Measurements from ENCODE around the gene ZNF638.
A peak's percentile ranks its signal among the peaks of the same experiment; 100 is the strongest.

Gene ZNF638

GRCh38 chr2:71333619-71334018 is 2.0 kb downstream of the ZNF638 start:
- no peak for DNase-seq

DNA sequence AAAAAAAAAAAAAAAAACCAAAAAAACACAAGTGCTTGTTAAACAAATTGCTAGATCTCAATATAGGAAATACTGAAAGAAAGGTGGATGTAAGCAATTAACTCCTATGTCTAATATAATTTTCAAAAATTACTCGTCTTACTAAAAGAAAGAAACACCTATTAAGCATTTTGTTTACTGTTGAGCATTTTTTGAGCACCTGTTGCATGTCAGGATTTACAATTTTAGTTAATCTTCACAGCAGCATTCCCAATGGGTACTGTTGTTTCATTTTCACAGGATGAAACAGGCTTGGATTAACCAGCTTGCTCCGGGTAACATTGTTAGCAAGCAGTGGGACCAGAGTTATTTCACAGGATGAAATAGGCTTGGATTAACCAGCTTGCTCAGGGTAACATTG is 4.8 kb downstream of the ZNF638 start:
- no peak for DNase-seq

DNA sequence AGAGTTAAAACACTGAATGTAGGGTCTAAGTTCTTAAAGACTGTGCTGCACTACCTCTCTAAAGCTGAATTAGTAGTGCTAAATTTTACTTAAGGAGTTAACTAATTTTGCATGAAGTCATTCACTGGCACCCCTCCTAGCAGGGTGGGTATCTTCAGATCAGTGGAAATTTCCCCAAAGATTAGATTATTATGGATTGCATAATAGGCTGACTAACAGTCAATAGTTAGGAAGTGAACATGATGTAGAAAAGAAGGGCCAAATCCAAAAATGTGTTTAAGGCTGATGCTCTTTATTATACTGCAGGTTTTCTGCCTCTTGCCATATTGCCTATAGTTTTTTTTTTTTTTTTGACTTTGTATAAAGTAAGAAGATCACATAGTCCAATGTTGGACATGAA is 5.2 kb downstream of the ZNF638 start:
- no peak for DNase-seq

DNA sequence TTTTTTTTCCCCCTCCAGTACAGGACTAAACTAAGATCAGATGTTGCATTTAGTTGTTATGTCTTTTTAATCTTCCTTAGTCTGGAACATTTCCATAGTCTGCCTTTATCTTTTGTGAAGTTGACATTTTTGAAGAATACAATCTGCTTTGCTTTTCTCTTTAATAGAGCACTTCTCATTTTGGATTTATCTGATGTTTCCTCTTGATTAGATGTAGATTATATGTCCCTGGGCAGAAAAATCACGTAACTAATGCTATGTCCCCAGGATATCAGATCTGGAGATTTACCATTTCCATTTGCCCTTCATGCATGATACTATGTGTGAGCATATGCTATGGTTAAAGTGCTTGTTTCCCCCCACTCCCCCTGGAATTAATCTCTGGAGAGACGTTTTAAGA is 6.2 kb downstream of the ZNF638 start:
- DNase-seq, result no peak

DNA sequence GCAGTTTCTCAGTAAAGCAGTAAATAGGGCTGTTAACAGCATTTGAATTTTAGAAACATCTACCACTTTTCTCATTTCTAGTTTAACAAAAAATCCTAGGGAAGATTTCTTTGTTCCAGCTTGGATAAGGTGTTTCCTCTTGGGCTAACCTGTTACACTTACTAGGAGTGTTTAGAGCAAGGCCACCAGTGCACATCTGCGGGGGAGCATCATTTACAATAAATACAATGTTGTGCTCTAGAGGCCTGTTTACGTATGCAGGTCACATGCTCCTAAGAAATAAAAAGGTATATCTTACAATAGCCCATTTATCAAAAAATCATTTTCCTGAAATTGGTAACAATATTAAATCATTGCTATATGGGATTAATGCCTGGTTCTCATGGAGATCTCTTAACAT is 8.1 kb downstream of the ZNF638 start:
- no peak for DNase-seq

DNA sequence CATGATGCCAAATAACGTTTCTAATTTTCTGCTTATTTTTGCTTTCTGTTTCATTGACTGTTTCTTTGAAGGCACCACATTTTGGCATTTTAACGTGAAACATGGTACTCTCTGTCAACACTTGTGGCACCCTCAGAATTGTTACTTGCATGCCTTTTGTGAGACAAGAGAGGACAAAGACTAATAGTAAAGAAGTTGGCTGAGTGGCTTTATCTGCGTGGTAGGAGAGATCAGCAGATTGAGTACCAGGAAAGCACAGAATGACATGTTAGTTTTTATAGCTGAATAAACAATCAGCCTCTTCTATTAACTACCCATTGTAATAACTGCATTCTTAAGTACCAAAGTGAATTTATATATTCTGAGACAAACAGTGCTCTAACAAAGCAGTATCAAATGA is 8.6 kb downstream of the ZNF638 start:
- no peak for DNase-seq

DNA sequence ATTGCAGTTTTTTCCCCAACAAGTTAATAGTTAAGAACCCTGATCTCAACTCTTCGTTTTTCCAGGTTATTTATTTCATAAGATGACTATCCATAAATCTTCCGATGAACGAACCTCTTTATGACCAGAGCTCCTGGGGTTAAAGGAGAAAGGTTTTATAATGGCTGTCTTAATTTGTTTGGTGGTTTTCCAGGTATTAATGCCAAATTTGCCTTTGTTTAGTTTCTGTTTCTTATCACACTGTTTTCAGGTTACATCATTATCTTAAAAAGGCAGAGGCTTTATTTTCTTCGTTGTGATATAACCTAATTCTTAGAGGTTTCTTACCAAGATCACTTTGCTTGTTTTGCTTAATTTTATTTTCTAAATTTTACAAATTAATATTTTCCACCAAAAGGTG is 10.1 kb downstream of the ZNF638 start:
- no peak for DNase-seq

DNA sequence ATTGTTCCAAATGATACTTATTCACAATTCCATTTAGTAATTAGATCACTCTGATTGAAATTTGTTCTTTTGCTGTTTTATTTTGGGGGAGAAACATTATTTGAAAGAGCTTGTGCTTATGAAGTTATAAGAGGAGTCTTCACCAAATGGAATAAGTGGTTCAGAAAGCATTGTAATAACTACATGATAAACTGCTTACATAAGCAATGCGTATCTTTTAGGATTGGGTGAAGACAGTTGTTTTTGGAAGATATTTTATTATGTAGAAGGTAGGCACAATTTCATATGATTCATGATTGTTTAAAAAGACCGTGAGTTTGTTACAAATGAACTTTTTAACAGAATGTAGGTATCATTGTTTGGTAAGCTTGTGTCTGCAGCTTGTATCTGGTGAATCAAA is 14.5 kb downstream of the ZNF638 start:
- no peak for DNase-seq

- DNase-seq, result no peak
Observed at GRCh38 chr2:71347517-71347916, 15.9 kb downstream of the ZNF638 start.

GRCh38 chr2:71348302-71348701 is 16.7 kb downstream of the ZNF638 start:
- DNase-seq, result no peak

DNA sequence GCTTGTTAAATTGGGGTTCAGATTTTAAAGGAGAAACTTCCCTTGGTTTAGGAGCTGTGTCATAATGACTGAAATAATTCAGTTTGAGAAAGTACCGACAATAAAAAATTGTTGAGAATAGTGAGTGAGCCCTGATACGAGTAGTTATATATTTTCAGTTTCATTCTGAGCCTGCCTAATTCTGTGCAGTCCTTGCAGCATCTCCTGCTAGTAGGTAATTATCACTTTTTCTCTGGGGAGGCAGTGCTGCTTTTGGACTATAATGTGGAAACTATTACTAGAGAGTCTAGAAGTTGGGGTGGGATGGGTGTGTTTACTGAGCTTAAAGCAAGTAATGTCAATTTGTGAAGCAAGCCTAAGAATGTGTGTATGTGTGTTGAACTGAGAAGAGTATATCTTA is 21.7 kb downstream of the ZNF638 start:
- no peak for DNase-seq

DNA sequence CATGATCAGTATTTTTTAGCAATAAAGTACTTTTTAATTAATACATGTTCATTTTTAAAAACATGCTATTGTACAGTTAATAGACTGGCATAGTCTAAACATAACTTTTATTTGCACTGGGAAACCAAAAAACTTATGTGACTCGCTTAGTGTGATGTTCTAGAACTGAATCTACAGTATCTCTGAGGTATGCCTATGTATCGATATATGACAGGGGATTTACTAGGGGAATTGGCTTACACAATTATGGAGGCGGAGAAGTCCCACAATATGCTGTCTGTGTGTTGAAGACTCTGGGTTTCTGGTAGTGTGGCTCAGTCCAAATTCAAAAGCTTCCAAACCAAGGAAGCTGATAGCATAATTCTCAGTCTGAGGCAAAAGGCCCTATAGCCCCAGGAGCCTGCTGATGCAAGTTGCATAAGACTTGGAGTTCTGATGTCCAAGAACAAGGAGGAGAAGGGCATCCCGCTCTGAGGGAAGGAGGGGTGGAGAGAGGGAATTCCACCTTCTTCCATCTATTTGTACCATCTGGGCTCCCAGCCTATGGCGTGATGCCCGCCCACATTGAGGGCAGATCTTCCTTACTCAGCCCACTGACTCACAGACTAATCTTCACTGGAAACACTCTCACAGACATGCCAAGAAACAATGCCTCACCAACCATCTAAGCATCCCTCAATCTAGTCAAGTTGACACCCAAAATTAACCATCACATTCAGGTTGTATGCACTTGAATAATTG is 27.5 kb downstream of the ZNF638 start:
- peak; percentile 50 to 51 for DNase-seq

DNA sequence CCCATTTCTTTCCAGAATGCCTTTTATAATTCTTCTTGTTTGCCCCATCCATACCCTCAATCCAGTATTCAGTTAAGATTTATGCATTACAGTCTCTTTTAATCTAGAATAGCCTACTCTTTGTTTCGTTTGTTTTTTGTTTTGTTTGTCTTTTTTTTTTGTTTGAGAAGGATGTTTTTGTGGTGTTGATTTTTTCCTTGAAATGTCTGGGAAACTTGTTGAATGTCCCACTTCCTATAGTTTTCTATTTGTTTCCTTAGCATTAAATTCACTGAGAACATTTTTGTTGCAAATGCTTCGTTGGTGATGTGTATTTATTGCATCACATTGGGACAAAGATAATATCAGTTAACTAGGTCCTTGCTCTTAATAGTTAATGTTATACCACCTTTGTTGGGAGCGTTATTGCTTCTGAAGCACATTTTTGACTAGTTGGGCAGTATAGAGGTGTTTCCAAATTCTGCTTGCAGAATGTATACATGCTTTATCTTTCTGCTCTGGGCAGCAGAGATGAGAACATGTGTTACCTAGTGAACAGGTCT is 28.9 kb downstream of the ZNF638 start:
- no peak for DNase-seq

- no peak for DNase-seq
Observed at GRCh38 chr2:71361631-71362030, 30.0 kb downstream of the ZNF638 start.

GRCh38 chr2:71362447-71362846 is 30.9 kb downstream of the ZNF638 start:
- no peak for DNase-seq

GRCh38 chr2:71370015-71370414 is 38.4 kb downstream of the ZNF638 start:
- no peak for DNase-seq

GRCh38 chr2:71372042-71372441 is 40.5 kb downstream of the ZNF638 start:
- DNase-seq, result no peak

- no peak for DNase-seq
Observed at GRCh38 chr2:71379086-71379485, 47.5 kb downstream of the ZNF638 start.

- no peak for DNase-seq
Observed at GRCh38 chr2:71380665-71381064, 49.1 kb downstream of the ZNF638 start.

DNA sequence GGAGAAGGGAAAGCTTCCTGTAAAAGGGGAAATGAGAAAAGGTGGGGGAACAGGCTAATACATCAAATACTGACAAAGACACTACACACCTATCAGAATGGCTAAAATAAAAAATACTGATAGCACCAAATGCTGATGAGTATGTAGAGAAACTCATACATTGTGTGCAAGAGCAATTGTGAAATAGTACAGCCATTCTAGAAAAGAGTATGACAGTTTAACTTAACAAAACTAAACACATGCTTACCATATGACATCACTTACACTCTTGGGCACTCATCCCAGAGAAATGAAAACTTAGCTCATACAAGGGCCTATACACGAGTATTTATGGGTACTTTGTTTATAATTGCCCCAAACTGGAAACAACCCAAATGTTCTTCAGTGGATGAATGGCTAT is 53.4 kb downstream of the ZNF638 start:
- no peak for DNase-seq

GRCh38 chr2:71388214-71388613 is 56.6 kb downstream of the ZNF638 start:
- DNase-seq, result no peak

DNA sequence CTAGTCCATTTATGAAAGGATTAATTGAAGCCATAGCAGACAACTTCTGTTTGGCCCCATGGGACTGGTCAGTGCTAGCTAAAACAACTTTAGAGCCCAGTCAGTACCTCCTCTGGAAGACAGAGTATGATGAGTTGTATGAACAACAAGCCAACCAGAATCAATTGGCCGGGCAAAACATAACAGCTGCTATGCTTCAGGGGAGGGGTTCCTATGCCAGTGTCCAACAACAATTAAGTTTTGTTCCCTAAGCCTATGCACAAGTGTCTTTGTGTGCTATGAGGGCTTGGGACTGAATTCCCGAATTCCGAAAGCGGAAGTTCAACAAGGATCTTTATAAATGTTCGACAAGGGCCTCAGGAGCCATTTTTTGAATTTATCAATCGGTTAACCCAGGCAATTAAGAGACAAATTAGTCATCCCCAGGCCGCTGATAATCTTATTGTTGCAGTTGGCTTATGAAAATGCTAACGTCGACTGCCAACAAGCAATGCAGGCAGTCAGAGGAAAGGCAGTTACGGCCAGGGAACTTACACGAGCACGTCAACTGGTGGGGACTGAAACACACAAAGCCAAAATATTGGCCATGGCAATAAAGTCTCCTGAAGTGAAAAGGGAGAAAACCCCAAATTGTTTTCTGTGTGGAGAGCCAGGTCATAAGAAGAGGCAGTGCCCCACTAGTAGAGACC is 57.9 kb downstream of the ZNF638 start:
- no peak for DNase-seq

DNA sequence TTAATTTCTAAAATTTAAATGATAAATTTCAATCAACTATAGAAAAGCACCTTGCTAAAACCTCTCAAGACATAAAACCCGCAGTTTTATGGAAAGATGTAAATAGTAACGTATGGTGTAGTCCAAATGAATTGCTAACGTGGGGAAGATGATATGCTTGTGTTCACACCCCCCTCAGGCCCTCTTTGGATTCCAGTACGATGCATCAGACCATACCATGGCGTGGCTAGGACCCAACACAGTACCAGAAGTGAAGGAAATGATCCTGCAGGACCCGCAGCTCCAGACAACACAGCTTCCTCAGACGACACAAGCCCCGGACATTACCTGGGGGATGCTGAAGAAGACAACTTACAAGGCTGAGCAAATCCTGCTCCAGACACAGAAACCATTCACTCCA is 61.6 kb downstream of the ZNF638 start:
- DNase-seq, result no peak

- DNase-seq, result no peak
Observed at GRCh38 chr2:71395471-71395870, 63.9 kb downstream of the ZNF638 start.

GRCh38 chr2:71402427-71402826 is 70.8 kb downstream of the ZNF638 start:
- no peak for DNase-seq

Data from activated T-cell treated with anti-CD3 and anti-CD28 coated beads, Interleukin-2, amount 50 U/mL, for 48 hours (primary cell).